Prostate gland (tissue), 2 donors: ENCODE data around the gene TMSB10. TPM values are rescaled to one million over a fixed set of nuclear protein-coding genes. Genes with fewer than 3 reads are reported as not detected.

ENCODE experiments used
- DNase-seq: peaks from one replicate; pipeline ENCODE4 v3.0.0-alpha.2; 2019; ENCODE audit warnings: low spot score
- H3K27ac ChIP-seq, 2 donors: fragments of 200-600 bp; sonication (generic); 2 replicates each; pipeline ENCODE4 v1.5.1; 2017 to 2019
- H3K27me3 ChIP-seq: fragments of 200-600 bp; sonication (generic); replicated peaks from 2 replicates; pipeline ENCODE4 v1.5.1; 2019; ENCODE audit not compliant: insufficient read depth
- H3K36me3 ChIP-seq, 2 donors: fragments of 200-600 bp; sonication (generic); 1 replicate in 1 of 2; 2 replicates in 1 of 2; pipeline versions ENCODE4 v1.5.1 to v1.8.1; 2017 to 2019
- H3K4me1 ChIP-seq: fragments of 200-600 bp; sonication (generic); replicated peaks from 2 replicates; pipeline ENCODE4 v1.5.1; 2019
- H3K4me3 ChIP-seq, 2 donors: fragments of 200-600 bp; sonication (generic); 2 replicates each; pipeline ENCODE4 v1.5.1; 2017 to 2019
- H3K9me3 ChIP-seq: fragments of 200-600 bp; sonication (generic); 2 replicates; pipeline ENCODE4 v1.5.1; 2017
- POLR2A ChIP-seq: fragments of 450-650 bp; IDR thresholded peaks from one replicate; pipeline ENCODE4 v1.6.1; 2016; ENCODE audit warnings: antibody characterized with exemption, mild to moderate bottlenecking
- POLR2AphosphoS5 ChIP-seq: sonication (generic); formaldehyde crosslinking; IDR thresholded peaks from one replicate; pipeline ENCODE4 v1.6.1; 2017; ENCODE audit warnings: antibody characterized with exemption
- WGBS: methylation state at CpG from one replicate; pipeline ENCODE4 v1.1.5; 2018; 5-methylcytosine and 5-hydroxymethylcytosine counted together
- intact Hi-C: fragments of 100-400 bp; cut with DNase I; formaldehyde crosslinking; loops from one replicate; pipeline ENCODE4 v1.14.2; 2022
- total RNA-seq, 2 donors: library from RNA; depleted of rRNA; stranded (reverse); fragments of >200 nt; gene quantifications; one replicate each; pipeline ENCODE4 v1.1.0, GENCODE V29; 2016
- TF ChIP-seq, protein P1 (sequence below), 4 experiments: fragments of 200-600 bp in 2 of 4; fragments of 450-650 bp in 2 of 4; sonication (generic) in 2 of 4; IDR thresholded peaks; 1 replicate in 3 of 4; 2 replicates in 1 of 4; pipeline ENCODE4 v1.5.1; 2016 to 2019; ENCODE audit warnings: antibody characterized with exemption in 4 of 4, mild to moderate bottlenecking in 2 of 4, moderate library complexity in 2 of 4

Gene TMSB10
- total RNA-seq, 2 donors from 2014 or later = 1,100 to 3,014 TPM

DNA sequence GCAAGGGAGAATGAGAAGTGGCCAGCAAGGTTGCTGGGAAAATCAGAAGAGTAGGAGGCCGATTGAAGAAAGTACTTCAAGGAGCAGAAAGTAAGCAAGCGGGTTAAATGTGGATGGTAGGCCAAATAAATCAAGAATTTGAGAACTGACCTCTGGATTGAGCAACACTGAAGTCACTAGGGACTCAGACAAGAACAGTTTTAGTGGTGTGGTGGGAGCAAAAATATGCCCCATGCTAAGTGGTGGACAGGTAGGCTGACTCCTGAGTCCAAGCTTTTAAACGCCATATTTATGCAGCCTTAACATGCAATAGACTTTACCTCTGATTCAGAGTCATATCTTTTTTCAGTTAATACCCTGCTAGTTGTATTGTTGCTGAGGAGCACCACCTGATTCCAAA lies 29.1 kb upstream of the TMSB10 start:
- no peak overlapping the region for H3K4me3 ChIP-seq
- 97% methylated on average over 3 of the region's 3 CpGs for WGBS
- TF ChIP-seq POLR2AphosphoS5 (no peak), POLR2A (no peak)
- TF ChIP-seq, protein P1, sequence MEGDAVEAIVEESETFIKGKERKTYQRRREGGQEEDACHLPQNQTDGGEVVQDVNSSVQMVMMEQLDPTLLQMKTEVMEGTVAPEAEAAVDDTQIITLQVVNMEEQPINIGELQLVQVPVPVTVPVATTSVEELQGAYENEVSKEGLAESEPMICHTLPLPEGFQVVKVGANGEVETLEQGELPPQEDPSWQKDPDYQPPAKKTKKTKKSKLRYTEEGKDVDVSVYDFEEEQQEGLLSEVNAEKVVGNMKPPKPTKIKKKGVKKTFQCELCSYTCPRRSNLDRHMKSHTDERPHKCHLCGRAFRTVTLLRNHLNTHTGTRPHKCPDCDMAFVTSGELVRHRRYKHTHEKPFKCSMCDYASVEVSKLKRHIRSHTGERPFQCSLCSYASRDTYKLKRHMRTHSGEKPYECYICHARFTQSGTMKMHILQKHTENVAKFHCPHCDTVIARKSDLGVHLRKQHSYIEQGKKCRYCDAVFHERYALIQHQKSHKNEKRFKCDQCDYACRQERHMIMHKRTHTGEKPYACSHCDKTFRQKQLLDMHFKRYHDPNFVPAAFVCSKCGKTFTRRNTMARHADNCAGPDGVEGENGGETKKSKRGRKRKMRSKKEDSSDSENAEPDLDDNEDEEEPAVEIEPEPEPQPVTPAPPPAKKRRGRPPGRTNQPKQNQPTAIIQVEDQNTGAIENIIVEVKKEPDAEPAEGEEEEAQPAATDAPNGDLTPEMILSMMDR (IDR thresholded peaks at IDR 0.05) = no peak
- no peaks in the 10 kb centered on the region for H3K9me3 ChIP-seq
- no peaks in the 10 kb centered on the region for H3K36me3 ChIP-seq
- intact Hi-C loops = no loop called here
- peaks cover 8% of the 10 kb centered on the region for H3K4me1 ChIP-seq
- H3K27me3 ChIP-seq = peaks cover 14% of the 10 kb centered on the region
- no peak overlapping the region for H3K27ac ChIP-seq
- no peak for DNase-seq

DNA sequence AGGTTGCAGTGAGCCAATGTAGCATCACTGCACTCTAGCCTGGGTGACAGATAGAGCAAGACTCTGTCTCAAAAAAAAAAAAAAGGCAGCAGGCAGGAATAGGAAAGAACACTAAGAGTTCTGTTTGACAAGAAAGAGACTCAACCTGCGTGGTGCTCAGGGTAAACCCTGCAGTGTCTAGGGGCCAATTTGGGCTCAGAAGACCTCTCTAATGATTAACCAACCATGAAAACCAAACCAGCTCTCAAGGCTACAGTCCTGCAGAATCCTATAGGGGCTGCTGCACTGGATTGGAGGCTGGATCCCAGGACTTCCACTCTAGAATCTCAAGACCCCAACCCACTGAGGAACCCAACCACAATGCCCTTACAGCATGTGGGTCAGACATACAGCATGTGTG lies 27.0 kb upstream of the TMSB10 start:
- WGBS = 93% methylated on average over 1 of the region's 1 CpG
- TF ChIP-seq POLR2AphosphoS5 = no peak
- TF ChIP-seq, protein P1 (IDR thresholded peaks at IDR 0.05) = no peak
- TF ChIP-seq POLR2A = no peak
- no peaks in the 10 kb centered on the region for H3K36me3 ChIP-seq
- H3K27me3 ChIP-seq = peaks cover 14% of the 10 kb centered on the region
- H3K9me3 ChIP-seq = no peaks in the 10 kb centered on the region
- DNase-seq = no peak
- H3K4me3 ChIP-seq = no peak overlapping the region
- H3K27ac ChIP-seq = no peak overlapping the region
- H3K4me1 ChIP-seq = peaks cover 8% of the 10 kb centered on the region
- intact Hi-C loops = no loop called here

DNA sequence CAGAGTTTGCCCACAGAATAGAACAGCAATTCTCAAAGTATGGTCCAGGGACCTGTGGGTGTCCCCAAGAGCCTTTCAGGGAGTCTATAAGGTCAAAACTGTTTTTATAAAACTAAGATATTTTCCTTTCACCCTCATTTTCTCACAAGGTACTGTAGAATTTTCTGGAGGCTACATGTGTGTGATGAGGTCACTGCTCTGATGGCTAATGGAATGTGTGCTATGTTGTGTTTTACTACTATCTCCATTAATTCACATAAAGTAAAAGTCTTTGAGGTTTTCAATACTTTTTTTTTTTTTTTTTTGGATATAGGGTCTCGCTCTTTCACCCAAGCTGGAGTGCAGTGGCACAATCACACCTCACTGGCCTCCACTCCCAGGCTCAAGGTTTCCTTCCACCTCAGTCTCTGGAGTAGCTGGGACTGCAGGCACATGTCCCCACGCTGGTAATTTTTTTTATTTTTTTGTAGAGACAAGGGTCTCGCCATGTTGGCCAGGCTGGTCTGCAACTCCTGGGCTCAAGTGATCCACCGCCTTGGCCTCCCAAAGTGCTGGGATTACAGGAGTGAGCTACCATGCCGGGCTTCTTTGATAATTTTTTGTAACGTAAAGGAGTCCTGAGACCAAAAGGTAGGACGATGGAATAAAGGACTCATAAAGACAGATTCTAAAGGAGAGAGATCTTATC lies 26.4 kb upstream of the TMSB10 start:
- WGBS = 74% methylated on average over 7 of the region's 7 CpGs
- H3K36me3 ChIP-seq = no peaks in the 10 kb centered on the region
- H3K27ac ChIP-seq = no peak overlapping the region
- TF ChIP-seq, protein P1 (IDR thresholded peaks at IDR 0.05) = no peak
- TF ChIP-seq POLR2AphosphoS5 (no peak), POLR2A (no peak)
- DNase-seq = no peak
- intact Hi-C loops = no loop called here
- peaks cover 14% of the 10 kb centered on the region for H3K27me3 ChIP-seq
- H3K4me1 ChIP-seq = peaks cover 8% of the 10 kb centered on the region
- H3K4me3 ChIP-seq = no peak overlapping the region
- H3K9me3 ChIP-seq = no peaks in the 10 kb centered on the region

DNA sequence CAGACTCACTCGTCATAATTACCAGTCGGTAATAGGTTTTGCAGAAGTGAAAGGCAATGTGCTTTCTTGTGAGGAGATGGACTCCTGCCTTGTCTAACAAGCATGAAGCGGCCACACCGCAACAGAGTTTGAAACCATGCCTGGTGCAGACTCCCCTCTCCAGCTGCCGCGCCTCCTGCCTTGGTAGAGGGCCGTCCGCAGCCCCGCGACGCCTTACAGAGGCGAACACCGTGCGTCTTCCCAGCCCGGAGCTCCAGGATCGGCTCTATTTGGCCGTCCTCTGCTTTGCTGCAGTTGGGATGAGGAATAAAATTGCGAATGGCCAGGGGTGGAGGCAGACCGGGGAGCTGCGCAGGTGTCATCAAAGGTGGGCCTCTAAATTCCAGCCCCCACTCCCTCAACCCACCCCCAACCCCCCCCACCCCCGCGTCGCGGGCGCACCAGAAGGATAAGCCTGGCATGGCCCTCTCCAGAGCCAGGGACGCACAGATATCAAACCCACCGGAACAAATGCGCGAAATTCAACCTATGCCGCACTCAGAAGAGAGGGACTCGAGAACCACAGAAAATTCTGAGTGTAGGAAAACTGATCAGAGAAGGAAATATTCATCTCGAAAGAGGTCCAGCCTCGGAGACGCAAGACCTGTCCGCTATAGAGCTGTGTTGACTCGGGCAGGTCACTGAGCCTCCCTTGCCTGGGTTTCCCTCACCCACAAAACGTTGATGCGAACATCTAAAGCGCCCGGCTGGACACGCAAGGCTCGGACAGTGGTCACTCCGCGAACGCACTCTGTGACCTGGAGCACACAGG lies 25.7 kb upstream of the TMSB10 start:
- intact Hi-C loops = loop anchor here (5.0 kb wide), 1 partner anchor 382 kb away; no protein-coding TSS in a partner anchor
- Histone ChIP-seq H3K27me3 (peaks cover 14% of the 10 kb centered on the region), H3K9me3 (no peaks in the 10 kb centered on the region), H3K27ac (no peak overlapping the region), H3K4me3 (peak overlapping the region in 1 of 2 donors; percentile 34), H3K36me3 (no peaks in the 10 kb centered on the region), H3K4me1 (peaks cover 8% of the 10 kb centered on the region)
- TF ChIP-seq POLR2AphosphoS5 (no peak), POLR2A (no peak)
- TF ChIP-seq, protein P1 (IDR thresholded peaks at IDR 0.05) = no peak
- DNase-seq = no peak
- WGBS = 10% methylated on average over 45 of the region's 45 CpGs
